GM23338 (cell line): Measurements from ENCODE around the gene GPR158. TPM values are rescaled to one million over a fixed set of nuclear protein-coding genes. Genes with fewer than 3 reads are reported as not detected.

Source experiments
- ATAC-seq: fragments of 200-7000 bp; cut with Tn5 transposase; 3 replicates; pipeline ENCODE4 v1.9.1; 2020
- DNase-seq: peaks from one replicate; pipeline ENCODE4 v3.0.0-alpha.2; 2015; ENCODE audit warnings: low spot score
- H2AFZ ChIP-seq: fragments of 200-600 bp; sonication (generic); 2 replicates; pipeline ENCODE4 v1.8.0; 2016; ENCODE audit warnings: antibody characterized with exemption, mild to moderate bottlenecking, moderate library complexity
- H3F3A ChIP-seq: fragments of 200-600 bp; sonication (generic); replicated peaks from 2 replicates; pipeline ENCODE4 v1.8.0; 2017; ENCODE audit warnings: antibody characterized with exemption, mixed run types, low read depth
- H3K27ac ChIP-seq: fragments of 200-600 bp; sonication (generic); 2 replicates; pipeline ENCODE4 v1.6.1; 2016; ENCODE audit warnings: low read depth
- H3K27me3 ChIP-seq: fragments of 200-600 bp; sonication (generic); 2 replicates; pipeline ENCODE4 v1.8.0; 2016; ENCODE audit warnings: mild to moderate bottlenecking, mixed run types, moderate library complexity; ENCODE audit not compliant: insufficient read depth
- H3K36me3 ChIP-seq: fragments of 200-600 bp; sonication (generic); 2 replicates; pipeline ENCODE4 v1.8.0; 2016; ENCODE audit warnings: mild to moderate bottlenecking; ENCODE audit not compliant: insufficient read depth
- H3K4me1 ChIP-seq: fragments of 200-600 bp; sonication (generic); 2 replicates; pipeline ENCODE4 v1.8.0; 2016; ENCODE audit warnings: mild to moderate bottlenecking, moderate library complexity; ENCODE audit not compliant: insufficient read depth
- H3K4me2 ChIP-seq: fragments of 200-600 bp; sonication (generic); 2 replicates; pipeline ENCODE4 v1.7.1; 2017; ENCODE audit warnings: mixed run types
- H3K4me3 ChIP-seq: fragments of 200-600 bp; sonication (generic); 2 replicates; pipeline ENCODE4 v1.6.1; 2016; ENCODE audit warnings: mixed run types
- H3K79me2 ChIP-seq: fragments of 200-600 bp; sonication (generic); replicated peaks from 2 replicates; pipeline ENCODE4 v1.8.0; 2017; ENCODE audit warnings: mild to moderate bottlenecking; ENCODE audit not compliant: insufficient read depth
- H3K9me2 ChIP-seq: fragments of 200-600 bp; sonication (generic); 2 replicates; pipeline ENCODE4 v1.8.0; 2017; ENCODE audit not compliant: insufficient read depth
- H4K20me1 ChIP-seq: fragments of 200-600 bp; sonication (generic); replicated peaks from 2 replicates; pipeline ENCODE4 v1.8.0; 2017; ENCODE audit warnings: mild to moderate bottlenecking; ENCODE audit not compliant: insufficient read depth
- H3K27ac Mint-ChIP-seq: 2 replicates; pipeline ENCODE4 v1.8.0; 2020; ENCODE audit warnings: inconsistent platforms, mild to moderate bottlenecking, moderate library complexity, mixed read lengths
- H3K27me3 Mint-ChIP-seq: 3 replicates; pipeline ENCODE4 v1.8.0; 2022; ENCODE audit warnings: low read depth, mild to moderate bottlenecking, moderate library complexity, mixed read lengths, inconsistent platforms; ENCODE audit not compliant: insufficient read depth, poor library complexity
- H3K36me3 Mint-ChIP-seq: 3 replicates; pipeline ENCODE4 v1.8.0; 2021; ENCODE audit warnings: low read depth, mild to moderate bottlenecking, inconsistent platforms, moderate library complexity, mixed read lengths
- H3K4me1 Mint-ChIP-seq: 3 replicates; pipeline ENCODE4 v1.8.0; 2020; ENCODE audit warnings: mild to moderate bottlenecking, inconsistent platforms, mixed read lengths
- H3K4me3 Mint-ChIP-seq: 3 replicates; pipeline ENCODE4 v1.8.0; 2021; ENCODE audit warnings: moderate library complexity, mild to moderate bottlenecking, inconsistent platforms, mixed read lengths
- H3K9me3 Mint-ChIP-seq: 3 replicates; pipeline ENCODE4 v1.8.0; 2020; ENCODE audit warnings: moderate library complexity, mild to moderate bottlenecking, inconsistent platforms, mixed read lengths
- EZH2 ChIP-seq: fragments of 200-600 bp; sonication (generic); IDR thresholded peaks from one replicate; pipeline ENCODE4 v1.8.0; 2017; ENCODE audit warnings: antibody characterized with exemption, mild to moderate bottlenecking, low read depth; ENCODE audit not compliant: unreplicated experiment
- EZH2phosphoT487 ChIP-seq: fragments of 200-600 bp; sonication (generic); IDR thresholded peaks from one replicate; pipeline ENCODE4 v1.8.1; 2018; ENCODE audit warnings: antibody characterized with exemption; ENCODE audit not compliant: unreplicated experiment
- JUNB ChIP-seq: IDR thresholded peaks from one replicate; pipeline ENCODE4 v1.6.1; 2016; ENCODE audit warnings: antibody characterized with exemption; ENCODE audit not compliant: unreplicated experiment
- NANOG ChIP-seq: IDR thresholded peaks from 2 replicates; pipeline ENCODE4 v1.6.1; 2016; ENCODE audit warnings: antibody characterized with exemption, borderline replicate concordance
- POLR2AphosphoS5 ChIP-seq: IDR thresholded peaks from 2 replicates; pipeline ENCODE4 v1.6.1; 2016; ENCODE audit warnings: antibody characterized with exemption, low read depth
- STAT1 ChIP-seq: IDR thresholded peaks from one replicate; pipeline ENCODE4 v1.6.1; 2016; ENCODE audit warnings: antibody characterized with exemption; ENCODE audit not compliant: unreplicated experiment
- ZNF114 ChIP-seq: fragments of 250-450 bp; sonication (Bioruptor Pico); IDR thresholded peaks from 2 replicates; pipeline ENCODE4 v1.5.0; 2020; ENCODE audit warnings: mild to moderate bottlenecking, moderate library complexity
- ZNF331 ChIP-seq: fragments of 250-450 bp; sonication (Bioruptor Pico); IDR thresholded peaks from 2 replicates; pipeline ENCODE4 v1.5.0; 2020; ENCODE audit warnings: low read depth, mild to moderate bottlenecking, moderate library complexity
- polyA plus RNA-seq: library from polyadenylated mRNA; unstranded; fragments of >200 nt; fragmentation: Nextera tagmentation; extraction: Ambion mirVana; gene quantifications from 2 replicates; pipeline ENCODE4 v1.2.1, GENCODE V29; 2016
- total RNA-seq: library from RNA; depleted of rRNA; stranded (reverse); fragments of >200 nt; shearing (Covaris generic); gene quantifications from 2 replicates; pipeline ENCODE4 v1.2.3, GENCODE V29; 2014
- TF ChIP-seq, protein P1 (sequence below), 2 experiments: fragments of 200-600 bp in 1 of 2; sonication (generic) in 1 of 2; conservative IDR thresholded peaks; 2 replicates each; pipeline versions ENCODE4 v1.5.1 to v1.6.1; 2016 to 2017; ENCODE audit warnings: antibody characterized with exemption in 2 of 2, low read depth in 2 of 2, mild to moderate bottlenecking in 2 of 2, moderate library complexity in 1 of 2
- TF ChIP-seq, protein P2 (sequence below): IDR thresholded peaks from one replicate; pipeline ENCODE4 v1.6.1; 2018; ENCODE audit warnings: antibody characterized with exemption; ENCODE audit not compliant: unreplicated experiment
- TF ChIP-seq, protein P3 (sequence below): fragments of 250-450 bp; sonication (Bioruptor Pico); IDR thresholded peaks from 2 replicates; pipeline ENCODE4 v1.5.0; 2020; ENCODE audit warnings: mild to moderate bottlenecking, moderate library complexity

The GPR158 gene
- total and polyA plus RNA-seq, 2 experiments from 2014 or later: 0.13 to 1.5 TPM

DNA sequence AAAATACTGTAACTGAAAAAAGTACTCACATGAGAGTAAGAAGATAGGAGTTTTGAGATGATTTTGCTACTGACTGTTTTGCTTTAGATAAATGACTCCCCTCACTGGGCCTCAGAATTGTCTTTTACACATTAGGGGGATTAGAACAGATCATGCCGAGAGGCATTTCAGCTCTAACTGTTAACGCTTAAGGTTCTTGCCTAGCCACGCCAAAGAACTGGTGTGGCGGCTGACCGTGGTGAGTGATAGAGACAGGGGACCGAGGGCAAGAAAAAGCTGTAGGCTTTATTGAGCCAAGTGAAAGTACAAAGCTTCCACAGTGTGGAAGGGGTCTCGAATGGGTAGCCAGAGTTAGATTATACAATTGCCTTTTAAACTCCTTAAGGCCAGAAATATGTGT lies 390.8 kb downstream of the GPR158 start (continued):
- TF ChIP-seq ZNF331 (CRISPR knock-in tag) (no peak), POLR2AphosphoS5 (no peak), JUNB (no peak), NANOG (no peak)
- TF ChIP-seq, protein P1, sequence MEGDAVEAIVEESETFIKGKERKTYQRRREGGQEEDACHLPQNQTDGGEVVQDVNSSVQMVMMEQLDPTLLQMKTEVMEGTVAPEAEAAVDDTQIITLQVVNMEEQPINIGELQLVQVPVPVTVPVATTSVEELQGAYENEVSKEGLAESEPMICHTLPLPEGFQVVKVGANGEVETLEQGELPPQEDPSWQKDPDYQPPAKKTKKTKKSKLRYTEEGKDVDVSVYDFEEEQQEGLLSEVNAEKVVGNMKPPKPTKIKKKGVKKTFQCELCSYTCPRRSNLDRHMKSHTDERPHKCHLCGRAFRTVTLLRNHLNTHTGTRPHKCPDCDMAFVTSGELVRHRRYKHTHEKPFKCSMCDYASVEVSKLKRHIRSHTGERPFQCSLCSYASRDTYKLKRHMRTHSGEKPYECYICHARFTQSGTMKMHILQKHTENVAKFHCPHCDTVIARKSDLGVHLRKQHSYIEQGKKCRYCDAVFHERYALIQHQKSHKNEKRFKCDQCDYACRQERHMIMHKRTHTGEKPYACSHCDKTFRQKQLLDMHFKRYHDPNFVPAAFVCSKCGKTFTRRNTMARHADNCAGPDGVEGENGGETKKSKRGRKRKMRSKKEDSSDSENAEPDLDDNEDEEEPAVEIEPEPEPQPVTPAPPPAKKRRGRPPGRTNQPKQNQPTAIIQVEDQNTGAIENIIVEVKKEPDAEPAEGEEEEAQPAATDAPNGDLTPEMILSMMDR (conservative IDR thresholded peaks at IDR 0.05; ENCODE audit: low read depth in 2 of 2): no peak

DNA sequence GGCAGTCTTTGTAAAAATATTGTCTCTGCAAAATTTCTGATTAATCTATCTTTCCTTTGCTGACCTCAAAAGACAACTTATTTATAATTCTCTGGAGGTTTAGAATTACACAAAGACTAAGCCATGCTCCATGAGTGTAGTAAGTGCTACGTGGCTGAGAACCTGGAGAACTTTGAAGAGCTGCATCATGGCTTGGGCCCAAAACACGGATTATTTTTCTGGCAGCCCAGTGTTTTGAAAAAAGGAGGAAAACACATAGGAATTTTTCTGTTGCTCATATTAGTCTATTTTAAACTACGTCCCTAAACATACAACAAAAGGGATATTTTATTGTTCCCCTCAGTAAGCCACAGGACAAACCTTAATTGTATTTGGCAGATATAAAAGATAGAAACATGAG lies 398.5 kb downstream of the GPR158 start:
- Histone ChIP-seq H4K20me1 (no peaks in the 10 kb centered on the region), H3K36me3 (no peaks in the 10 kb centered on the region), H2AFZ (no peak overlapping the region), H3K27me3 (no peaks in the 10 kb centered on the region), H3K4me2 (no peak overlapping the region), H3K4me1 (no peaks in the 10 kb centered on the region), H3K27ac (no peak overlapping the region), H3K4me3 (no peak overlapping the region), H3F3A (no peaks in the 10 kb centered on the region), H3K79me2 (no peaks in the 10 kb centered on the region), H3K9me2 (no peaks in the 10 kb centered on the region)
- H3K36me3 Mint-ChIP-seq: no peaks in the 10 kb centered on the region
- no peaks in the 10 kb centered on the region for H3K9me3 Mint-ChIP-seq
- no peaks in the 10 kb centered on the region for H3K27me3 Mint-ChIP-seq
- ATAC-seq: no peak
- H3K27ac Mint-ChIP-seq: no peak overlapping the region
- H3K4me1 Mint-ChIP-seq: peaks cover 2% of the 10 kb centered on the region; the same call in 2 of the 3 replicates
- no peak for DNase-seq
- no peak overlapping the region for H3K4me3 Mint-ChIP-seq
- TF ChIP-seq ZNF331 (CRISPR knock-in tag) (no peak), STAT1 (no peak), NANOG (no peak), JUNB (no peak), EZH2phosphoT487 (no peak), ZNF114 (CRISPR knock-in tag) (no peak), EZH2 (no peak), POLR2AphosphoS5 (no peak)
- TF ChIP-seq, protein P2, sequence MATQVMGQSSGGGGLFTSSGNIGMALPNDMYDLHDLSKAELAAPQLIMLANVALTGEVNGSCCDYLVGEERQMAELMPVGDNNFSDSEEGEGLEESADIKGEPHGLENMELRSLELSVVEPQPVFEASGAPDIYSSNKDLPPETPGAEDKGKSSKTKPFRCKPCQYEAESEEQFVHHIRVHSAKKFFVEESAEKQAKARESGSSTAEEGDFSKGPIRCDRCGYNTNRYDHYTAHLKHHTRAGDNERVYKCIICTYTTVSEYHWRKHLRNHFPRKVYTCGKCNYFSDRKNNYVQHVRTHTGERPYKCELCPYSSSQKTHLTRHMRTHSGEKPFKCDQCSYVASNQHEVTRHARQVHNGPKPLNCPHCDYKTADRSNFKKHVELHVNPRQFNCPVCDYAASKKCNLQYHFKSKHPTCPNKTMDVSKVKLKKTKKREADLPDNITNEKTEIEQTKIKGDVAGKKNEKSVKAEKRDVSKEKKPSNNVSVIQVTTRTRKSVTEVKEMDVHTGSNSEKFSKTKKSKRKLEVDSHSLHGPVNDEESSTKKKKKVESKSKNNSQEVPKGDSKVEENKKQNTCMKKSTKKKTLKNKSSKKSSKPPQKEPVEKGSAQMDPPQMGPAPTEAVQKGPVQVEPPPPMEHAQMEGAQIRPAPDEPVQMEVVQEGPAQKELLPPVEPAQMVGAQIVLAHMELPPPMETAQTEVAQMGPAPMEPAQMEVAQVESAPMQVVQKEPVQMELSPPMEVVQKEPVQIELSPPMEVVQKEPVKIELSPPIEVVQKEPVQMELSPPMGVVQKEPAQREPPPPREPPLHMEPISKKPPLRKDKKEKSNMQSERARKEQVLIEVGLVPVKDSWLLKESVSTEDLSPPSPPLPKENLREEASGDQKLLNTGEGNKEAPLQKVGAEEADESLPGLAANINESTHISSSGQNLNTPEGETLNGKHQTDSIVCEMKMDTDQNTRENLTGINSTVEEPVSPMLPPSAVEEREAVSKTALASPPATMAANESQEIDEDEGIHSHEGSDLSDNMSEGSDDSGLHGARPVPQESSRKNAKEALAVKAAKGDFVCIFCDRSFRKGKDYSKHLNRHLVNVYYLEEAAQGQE: no peak
- TF ChIP-seq, protein P3, sequence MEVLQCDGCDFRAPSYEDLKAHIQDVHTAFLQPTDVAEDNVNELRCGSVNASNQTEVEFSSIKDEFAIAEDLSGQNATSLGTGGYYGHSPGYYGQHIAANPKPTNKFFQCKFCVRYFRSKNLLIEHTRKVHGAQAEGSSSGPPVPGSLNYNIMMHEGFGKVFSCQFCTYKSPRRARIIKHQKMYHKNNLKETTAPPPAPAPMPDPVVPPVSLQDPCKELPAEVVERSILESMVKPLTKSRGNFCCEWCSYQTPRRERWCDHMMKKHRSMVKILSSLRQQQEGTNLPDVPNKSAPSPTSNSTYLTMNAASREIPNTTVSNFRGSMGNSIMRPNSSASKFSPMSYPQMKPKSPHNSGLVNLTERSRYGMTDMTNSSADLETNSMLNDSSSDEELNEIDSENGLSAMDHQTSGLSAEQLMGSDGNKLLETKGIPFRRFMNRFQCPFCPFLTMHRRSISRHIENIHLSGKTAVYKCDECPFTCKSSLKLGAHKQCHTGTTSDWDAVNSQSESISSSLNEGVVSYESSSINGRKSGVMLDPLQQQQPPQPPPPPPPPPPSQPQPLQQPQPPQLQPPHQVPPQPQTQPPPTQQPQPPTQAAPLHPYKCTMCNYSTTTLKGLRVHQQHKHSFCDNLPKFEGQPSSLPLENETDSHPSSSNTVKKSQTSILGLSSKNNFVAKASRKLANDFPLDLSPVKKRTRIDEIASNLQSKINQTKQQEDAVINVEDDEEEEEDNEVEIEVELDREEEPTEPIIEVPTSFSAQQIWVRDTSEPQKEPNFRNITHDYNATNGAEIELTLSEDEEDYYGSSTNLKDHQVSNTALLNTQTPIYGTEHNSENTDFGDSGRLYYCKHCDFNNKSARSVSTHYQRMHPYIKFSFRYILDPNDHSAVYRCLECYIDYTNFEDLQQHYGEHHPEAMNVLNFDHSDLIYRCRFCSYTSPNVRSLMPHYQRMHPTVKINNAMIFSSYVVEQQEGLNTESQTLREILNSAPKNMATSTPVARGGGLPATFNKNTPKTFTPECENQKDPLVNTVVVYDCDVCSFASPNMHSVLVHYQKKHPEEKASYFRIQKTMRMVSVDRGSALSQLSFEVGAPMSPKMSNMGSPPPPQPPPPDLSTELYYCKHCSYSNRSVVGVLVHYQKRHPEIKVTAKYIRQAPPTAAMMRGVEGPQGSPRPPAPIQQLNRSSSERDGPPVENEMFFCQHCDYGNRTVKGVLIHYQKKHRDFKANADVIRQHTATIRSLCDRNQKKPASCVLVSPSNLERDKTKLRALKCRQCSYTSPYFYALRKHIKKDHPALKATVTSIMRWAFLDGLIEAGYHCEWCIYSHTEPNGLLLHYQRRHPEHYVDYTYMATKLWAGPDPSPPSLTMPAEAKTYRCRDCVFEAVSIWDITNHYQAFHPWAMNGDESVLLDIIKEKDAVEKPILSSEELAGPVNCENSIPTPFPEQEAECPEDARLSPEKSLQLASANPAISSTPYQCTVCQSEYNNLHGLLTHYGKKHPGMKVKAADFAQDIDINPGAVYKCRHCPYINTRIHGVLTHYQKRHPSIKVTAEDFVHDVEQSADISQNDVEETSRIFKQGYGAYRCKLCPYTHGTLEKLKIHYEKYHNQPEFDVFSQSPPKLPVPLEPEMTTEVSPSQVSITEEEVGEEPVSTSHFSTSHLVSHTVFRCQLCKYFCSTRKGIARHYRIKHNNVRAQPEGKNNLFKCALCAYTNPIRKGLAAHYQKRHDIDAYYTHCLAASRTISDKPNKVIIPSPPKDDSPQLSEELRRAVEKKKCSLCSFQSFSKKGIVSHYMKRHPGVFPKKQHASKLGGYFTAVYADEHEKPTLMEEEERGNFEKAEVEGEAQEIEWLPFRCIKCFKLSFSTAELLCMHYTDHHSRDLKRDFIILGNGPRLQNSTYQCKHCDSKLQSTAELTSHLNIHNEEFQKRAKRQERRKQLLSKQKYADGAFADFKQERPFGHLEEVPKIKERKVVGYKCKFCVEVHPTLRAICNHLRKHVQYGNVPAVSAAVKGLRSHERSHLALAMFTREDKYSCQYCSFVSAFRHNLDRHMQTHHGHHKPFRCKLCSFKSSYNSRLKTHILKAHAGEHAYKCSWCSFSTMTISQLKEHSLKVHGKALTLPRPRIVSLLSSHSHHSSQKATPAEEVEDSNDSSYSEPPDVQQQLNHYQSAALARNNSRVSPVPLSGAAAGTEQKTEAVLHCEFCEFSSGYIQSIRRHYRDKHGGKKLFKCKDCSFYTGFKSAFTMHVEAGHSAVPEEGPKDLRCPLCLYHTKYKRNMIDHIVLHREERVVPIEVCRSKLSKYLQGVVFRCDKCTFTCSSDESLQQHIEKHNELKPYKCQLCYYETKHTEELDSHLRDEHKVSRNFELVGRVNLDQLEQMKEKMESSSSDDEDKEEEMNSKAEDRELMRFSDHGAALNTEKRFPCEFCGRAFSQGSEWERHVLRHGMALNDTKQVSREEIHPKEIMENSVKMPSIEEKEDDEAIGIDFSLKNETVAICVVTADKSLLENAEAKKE (CRISPR knock-in tag): no peak
- TF ChIP-seq, protein P1 (conservative IDR thresholded peaks at IDR 0.05; ENCODE audit: low read depth in 2 of 2): no peak
